LNCaP clone FGC (cell line): ENCODE data around the gene STK39.

Experiments
- DNase-seq: peaks from one replicate; pipeline ENCODE4 v3.0.0-alpha.2; 2011; ENCODE audit warnings: low read depth
- H3K4me3 ChIP-seq: 2 replicates; pipeline ENCODE4 v1.5.1; 2011; ENCODE audit warnings: mild to moderate bottlenecking, low read depth, low read length, control low read depth
- CTCF ChIP-seq: IDR thresholded peaks from 2 replicates; pipeline ENCODE4 v1.5.1; 2012; ENCODE audit warnings: mild to moderate bottlenecking; ENCODE audit not compliant: control insufficient read depth, insufficient read depth; ENCODE audit errors: extremely low read depth

The STK39 gene

GRCh38 chr2:168255103-168255502 lies 7.7 kb upstream of the STK39 start:
- no peak for DNase-seq
- H3K4me3 ChIP-seq: no peak overlapping the region
- no peak for TF ChIP-seq CTCF

DNA sequence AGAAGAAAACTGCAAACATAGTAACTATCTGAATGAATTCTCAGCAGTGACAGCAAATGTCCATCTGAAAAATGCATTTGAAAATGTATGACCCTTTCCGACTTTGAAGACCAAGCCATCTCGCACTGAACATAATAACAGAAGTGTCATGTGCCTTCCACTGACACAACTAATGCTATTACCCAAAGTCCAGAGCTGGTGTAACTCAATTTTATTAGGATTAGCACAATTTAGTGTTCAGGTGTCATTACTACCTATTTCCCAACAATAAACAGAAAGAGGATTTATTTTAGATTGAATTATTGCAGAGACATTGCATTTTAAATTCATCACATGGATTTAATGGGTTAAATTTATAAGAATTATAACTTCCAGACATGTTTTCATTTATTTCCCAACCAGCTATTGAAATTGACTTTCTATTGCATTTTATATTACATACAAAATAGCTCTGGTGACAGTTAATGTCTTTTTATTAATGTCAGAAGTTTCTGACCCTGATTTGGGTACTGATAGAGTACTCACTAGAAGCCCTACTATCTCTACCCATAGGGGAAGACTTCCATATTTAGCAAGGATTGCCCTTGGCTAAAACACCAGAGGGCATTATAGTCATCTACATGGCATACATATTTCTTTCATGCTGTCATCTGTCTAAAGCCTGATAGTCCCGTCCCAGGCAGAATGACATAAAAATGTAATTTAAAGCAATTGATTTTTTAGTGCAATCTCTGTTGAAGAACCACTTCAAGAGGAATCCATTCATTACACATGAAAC lies 7.0 kb upstream of the STK39 start:
- DNase-seq: no peak
- H3K4me3 ChIP-seq: no peak overlapping the region
- TF ChIP-seq CTCF: peak; percentile 10; the same call in 1 of the 2 replicates

GRCh38 chr2:168253379-168253778 lies 6.0 kb upstream of the STK39 start:
- H3K4me3 ChIP-seq: no peak overlapping the region
- no peak for TF ChIP-seq CTCF
- DNase-seq: no peak

DNA sequence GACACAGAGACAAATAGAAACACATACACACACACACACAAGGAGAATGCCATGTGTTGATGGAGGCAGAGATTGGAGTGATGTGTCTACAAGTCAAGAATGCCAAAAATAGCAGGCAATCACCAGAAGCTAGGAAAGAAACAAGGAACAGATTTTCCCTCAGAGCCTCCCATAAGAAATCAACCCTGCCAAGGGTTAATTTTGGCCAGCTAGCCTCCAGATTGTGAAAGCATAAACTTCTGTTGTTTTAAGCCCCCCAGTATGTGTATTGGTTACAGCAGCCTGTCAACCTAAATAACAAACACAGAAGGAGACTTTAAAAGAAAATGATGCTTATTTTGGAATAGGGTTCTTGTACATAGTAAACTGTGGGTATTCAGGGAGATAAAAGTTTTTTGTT lies 5.6 kb upstream of the STK39 start:
- no peak overlapping the region for H3K4me3 ChIP-seq
- TF ChIP-seq CTCF: no peak
- DNase-seq: no peak

GRCh38 chr2:168246483-168247340 lies 683 bp downstream of the STK39 start:
- H3K4me3 ChIP-seq: peak overlapping the region; percentile 65
- DNase-seq: no peak
- peak; percentile 60 for TF ChIP-seq CTCF

GRCh38 chr2:168246072-168246482 lies 1.3 kb downstream of the STK39 start:
- H3K4me3 ChIP-seq: peak overlapping the region; percentile 65
- no peak for TF ChIP-seq CTCF
- DNase-seq: no peak
